Astrocyte (in vitro differentiated cells and primary cell): ENCODE results near the gene AMPH. TPM values are rescaled to one million over a fixed set of nuclear protein-coding genes. Genes with fewer than 3 reads are reported as not detected.
A peak's percentile ranks its signal among the peaks of the same experiment; 100 is the strongest.
"Not testable (repeated sequence)": the region's sequence is repeated elsewhere in the genome, so short reads cannot be mapped to it uniquely, and the experiment has no call there.

Experiments
- DNase-seq: peaks from one replicate; pipeline ENCODE4 v3.0.0-alpha.2; 2010; ENCODE audit warnings: low read depth
- FAIRE-seq: peaks from 2 replicates; lab custom pipeline; 2011; peaks lifted over from hg19 to GRCh38; lab: Jason Lieb, UNC
- H2AFZ ChIP-seq: 2 replicates; pipeline ENCODE4 v1.6.0; 2012; ENCODE audit warnings: low read depth, low read length, inconsistent platforms
- H3K27ac ChIP-seq: 2 replicates; pipeline ENCODE4 v1.5.1; 2011; ENCODE audit warnings: low read depth, low read length, inconsistent platforms
- H3K27me3 ChIP-seq: 2 replicates; pipeline ENCODE4 v1.6.0; 2011; ENCODE audit warnings: low read length, inconsistent platforms; ENCODE audit not compliant: insufficient read depth
- H3K36me3 ChIP-seq: 2 replicates; pipeline ENCODE4 v1.5.1; 2011; ENCODE audit warnings: low read length, inconsistent platforms; ENCODE audit not compliant: insufficient read depth
- H3K4me1 ChIP-seq: 2 replicates; pipeline ENCODE4 v1.5.1; 2011; ENCODE audit warnings: low read length, inconsistent platforms; ENCODE audit not compliant: insufficient read depth
- H3K4me2 ChIP-seq: 2 replicates; pipeline ENCODE4 v1.6.0; 2012; ENCODE audit warnings: low read length, inconsistent platforms
- H3K4me3 ChIP-seq: 2 replicates; pipeline ENCODE4 v1.5.1; 2011; ENCODE audit warnings: low read depth, mild to moderate bottlenecking, low read length, inconsistent platforms; ENCODE audit not compliant: insufficient read depth
- H3K79me2 ChIP-seq: 2 replicates; pipeline ENCODE4 v1.6.0; 2012; ENCODE audit warnings: mild to moderate bottlenecking, low read length, inconsistent platforms; ENCODE audit not compliant: insufficient read depth
- H3K9ac ChIP-seq: 2 replicates; pipeline ENCODE4 v1.6.0; 2012; ENCODE audit warnings: mild to moderate bottlenecking, low read length, inconsistent platforms
- H3K9me3 ChIP-seq: 2 replicates; pipeline ENCODE4 v1.5.1; 2012; ENCODE audit warnings: low read depth, mild to moderate bottlenecking, low read length, inconsistent platforms; ENCODE audit not compliant: insufficient read depth
- H4K20me1 ChIP-seq: 2 replicates; pipeline ENCODE4 v1.6.0; 2012; ENCODE audit warnings: low read length, inconsistent platforms; ENCODE audit not compliant: insufficient read depth
- H3K27ac Mint-ChIP-seq: one replicate; pipeline ENCODE4 v1.8.0; 2021; ENCODE audit warnings: mild to moderate bottlenecking, mixed read lengths; ENCODE audit not compliant: unreplicated experiment
- H3K27me3 Mint-ChIP-seq: one replicate; pipeline ENCODE4 v1.8.0; 2021; ENCODE audit warnings: low read depth, mixed read lengths; ENCODE audit not compliant: unreplicated experiment
- H3K36me3 Mint-ChIP-seq: one replicate; pipeline ENCODE4 v1.8.0; 2021; ENCODE audit warnings: low read depth, mixed read lengths; ENCODE audit not compliant: unreplicated experiment
- H3K4me1 Mint-ChIP-seq: one replicate; pipeline ENCODE4 v1.8.0; 2021; ENCODE audit warnings: low read depth, mixed read lengths; ENCODE audit not compliant: unreplicated experiment
- H3K4me3 Mint-ChIP-seq: one replicate; pipeline ENCODE4 v1.8.0; 2021; ENCODE audit warnings: mild to moderate bottlenecking, moderate library complexity, mixed read lengths; ENCODE audit not compliant: unreplicated experiment
- H3K9me3 Mint-ChIP-seq: one replicate; pipeline ENCODE4 v1.8.0; 2021; ENCODE audit warnings: mild to moderate bottlenecking, mixed read lengths; ENCODE audit not compliant: unreplicated experiment
- CTCF ChIP-seq: IDR thresholded peaks from 2 replicates; pipeline ENCODE4 v1.5.1; 2011; ENCODE audit warnings: low read depth, mild to moderate bottlenecking, inconsistent platforms, low read length, moderate library complexity; ENCODE audit not compliant: insufficient read depth
- EZH2 ChIP-seq: IDR thresholded peaks from 2 replicates; pipeline ENCODE4 v1.6.1; 2012; ENCODE audit warnings: mild to moderate bottlenecking, low read length, inconsistent platforms; ENCODE audit not compliant: insufficient read depth
- total RNA-seq: library from RNA; stranded (reverse); gene quantifications from 2 replicates; pipeline ENCODE4 v1.2.1, GENCODE V29; 2021

The AMPH gene
- total RNA-seq, 1 donor from 2014 or later, result 2.9 TPM

- no peak overlapping the region for H3K4me3 Mint-ChIP-seq
- Histone ChIP-seq H2AFZ (peak overlapping the region; percentile 41), H3K79me2 (no peaks in the 10 kb centered on the region), H3K9me3 (no peaks in the 10 kb centered on the region), H3K27ac (no peak overlapping the region), H3K9ac (no peak overlapping the region), H3K4me3 (no peak overlapping the region), H3K36me3 (no peaks in the 10 kb centered on the region), H3K27me3 (no peaks in the 10 kb centered on the region), H3K4me2 (no peak overlapping the region), H4K20me1 (no peaks in the 10 kb centered on the region), H3K4me1 (no peaks in the 10 kb centered on the region)
- TF ChIP-seq CTCF (peak; percentile 52), EZH2 (no peak)
- no peak overlapping the region for H3K27ac Mint-ChIP-seq
- no peaks in the 10 kb centered on the region for H3K27me3 Mint-ChIP-seq
- no peak for FAIRE-seq
- no peaks in the 10 kb centered on the region for H3K36me3 Mint-ChIP-seq
- DNase-seq, result peak; percentile 30
- H3K4me1 Mint-ChIP-seq, result no peaks in the 10 kb centered on the region
- no peaks in the 10 kb centered on the region for H3K9me3 Mint-ChIP-seq
These were observed 263.0 kb downstream of the AMPH start for GRCh38 chr7:38368191-38368605.

- no peak overlapping the region for H3K4me2 ChIP-seq
- TF ChIP-seq EZH2 (no peak), CTCF (no peak)
- Mint-ChIP-seq H3K27ac (no peak overlapping the region), H3K4me1 (no peaks in the 10 kb centered on the region), H3K36me3 (no peaks in the 10 kb centered on the region), H3K4me3 (no peak overlapping the region), H3K27me3 (no peaks in the 10 kb centered on the region), H3K9me3 (no peaks in the 10 kb centered on the region)
- H2AFZ ChIP-seq, result no peak overlapping the region
- no peaks in the 10 kb centered on the region for H3K27me3 ChIP-seq
- no peak for DNase-seq
- no peaks in the 10 kb centered on the region for H4K20me1 ChIP-seq
- no peak overlapping the region for H3K27ac ChIP-seq
- no peak overlapping the region for H3K9ac ChIP-seq
- H3K36me3 ChIP-seq, result no peaks in the 10 kb centered on the region
- H3K79me2 ChIP-seq, result no peaks in the 10 kb centered on the region
- no peak overlapping the region for H3K4me3 ChIP-seq
- no peaks in the 10 kb centered on the region for H3K9me3 ChIP-seq
- no peak for FAIRE-seq
- no peaks in the 10 kb centered on the region for H3K4me1 ChIP-seq
These were observed 263.8 kb downstream of the AMPH start for GRCh38 chr7:38367301-38367890.

GRCh38 chr7:38363379-38363778, 267.8 kb downstream of the AMPH start:
- not testable (repeated sequence) for H3K4me3 ChIP-seq, H3K9ac ChIP-seq, H3K4me1 ChIP-seq, H3K4me2 ChIP-seq, H4K20me1 ChIP-seq, H3K27ac Mint-ChIP-seq, H3K79me2 ChIP-seq, H3K9me3 Mint-ChIP-seq, H3K36me3 ChIP-seq, H3K27me3 ChIP-seq, H3K36me3 Mint-ChIP-seq, H2AFZ ChIP-seq, H3K4me3 Mint-ChIP-seq, H3K9me3 ChIP-seq, FAIRE-seq, DNase-seq, H3K27ac ChIP-seq, H3K4me1 Mint-ChIP-seq, H3K27me3 Mint-ChIP-seq
- TF ChIP-seq CTCF, result peak; percentile 23

- H3K9me3 Mint-ChIP-seq, H3K4me3 Mint-ChIP-seq, H3K4me1 ChIP-seq, H3K27ac Mint-ChIP-seq, H2AFZ ChIP-seq, H3K36me3 ChIP-seq, H3K4me2 ChIP-seq, H4K20me1 ChIP-seq, H3K36me3 Mint-ChIP-seq, H3K9me3 ChIP-seq, H3K27me3 Mint-ChIP-seq, DNase-seq, H3K4me3 ChIP-seq, H3K9ac ChIP-seq, H3K4me1 Mint-ChIP-seq, H3K79me2 ChIP-seq, H3K27me3 ChIP-seq, H3K27ac ChIP-seq, FAIRE-seq: not testable (repeated sequence)
These were observed 268.4 kb downstream of the AMPH start for GRCh38 chr7:38362611-38363237.
